ENCODE results near the gene GRK7.

Gene GRK7

DNA sequence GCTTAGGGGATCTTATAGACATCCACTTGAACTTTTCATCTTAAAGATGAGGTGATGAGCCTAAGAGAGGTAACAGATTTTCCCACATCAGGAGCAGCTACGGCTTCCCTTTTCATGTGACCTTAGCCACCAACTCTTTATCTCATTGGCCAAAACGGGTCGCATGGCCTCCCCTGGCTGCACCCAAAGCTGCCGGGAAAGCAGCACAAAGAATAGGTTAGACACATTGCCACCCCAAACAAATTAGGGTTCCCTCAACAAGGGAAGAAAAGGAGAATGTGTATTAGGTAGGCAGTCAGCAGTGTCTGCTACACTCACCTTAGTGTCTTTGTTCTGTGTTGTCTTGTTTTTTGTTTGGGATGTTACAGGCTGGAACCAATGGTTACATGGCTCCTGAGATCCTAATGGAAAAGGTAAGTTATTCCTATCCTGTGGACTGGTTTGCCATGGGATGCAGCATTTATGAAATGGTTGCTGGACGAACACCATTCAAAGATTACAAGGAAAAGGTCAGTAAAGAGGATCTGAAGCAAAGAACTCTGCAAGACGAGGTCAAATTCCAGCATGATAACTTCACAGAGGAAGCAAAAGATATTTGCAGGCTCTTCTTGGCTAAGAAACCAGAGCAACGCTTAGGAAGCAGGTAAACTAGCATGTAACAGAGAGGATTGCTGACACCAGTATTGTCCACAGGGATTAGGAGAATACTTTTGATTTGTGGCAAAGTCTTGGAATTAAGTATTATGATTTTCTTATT is 44.2 kb downstream of the GRK7 start:
- no peak overlapping the region for H2AFZ ChIP-seq (ENCODE audit: low read length)
- H3K79me2 ChIP-seq (ENCODE audit: insufficient read depth, low read length), result no peaks in the 10 kb centered on the region
- no peak overlapping the region for H3K4me3 ChIP-seq (ENCODE audit: low read length, poor library complexity, severe bottlenecking)
- H4K20me1 ChIP-seq (ENCODE audit: insufficient read depth, low read length, poor library complexity, severe bottlenecking), result no peaks in the 10 kb centered on the region
- no peaks in the 10 kb centered on the region for H3K9me3 ChIP-seq (ENCODE audit: insufficient read depth, low read depth, low read length)
- no peaks in the 10 kb centered on the region for H3K27me3 ChIP-seq (ENCODE audit: insufficient read depth, low read length, poor library complexity, severe bottlenecking)
- TF ChIP-seq EZH2phosphoT487 (IDR thresholded peaks at IDR 0.05; ENCODE audit: borderline replicate concordance), result no peak
- TF ChIP-seq, protein P1, sequence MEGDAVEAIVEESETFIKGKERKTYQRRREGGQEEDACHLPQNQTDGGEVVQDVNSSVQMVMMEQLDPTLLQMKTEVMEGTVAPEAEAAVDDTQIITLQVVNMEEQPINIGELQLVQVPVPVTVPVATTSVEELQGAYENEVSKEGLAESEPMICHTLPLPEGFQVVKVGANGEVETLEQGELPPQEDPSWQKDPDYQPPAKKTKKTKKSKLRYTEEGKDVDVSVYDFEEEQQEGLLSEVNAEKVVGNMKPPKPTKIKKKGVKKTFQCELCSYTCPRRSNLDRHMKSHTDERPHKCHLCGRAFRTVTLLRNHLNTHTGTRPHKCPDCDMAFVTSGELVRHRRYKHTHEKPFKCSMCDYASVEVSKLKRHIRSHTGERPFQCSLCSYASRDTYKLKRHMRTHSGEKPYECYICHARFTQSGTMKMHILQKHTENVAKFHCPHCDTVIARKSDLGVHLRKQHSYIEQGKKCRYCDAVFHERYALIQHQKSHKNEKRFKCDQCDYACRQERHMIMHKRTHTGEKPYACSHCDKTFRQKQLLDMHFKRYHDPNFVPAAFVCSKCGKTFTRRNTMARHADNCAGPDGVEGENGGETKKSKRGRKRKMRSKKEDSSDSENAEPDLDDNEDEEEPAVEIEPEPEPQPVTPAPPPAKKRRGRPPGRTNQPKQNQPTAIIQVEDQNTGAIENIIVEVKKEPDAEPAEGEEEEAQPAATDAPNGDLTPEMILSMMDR (conservative IDR thresholded peaks at IDR 0.05; ENCODE audit: low read length), result no peak
- H3F3A ChIP-seq (ENCODE audit: low read depth), result no peaks in the 10 kb centered on the region
- peaks cover 6% of the 10 kb centered on the region for H3K4me1 ChIP-seq (ENCODE audit: insufficient read depth, low read length, poor library complexity, severe bottlenecking)
- no peak overlapping the region for H3K9ac ChIP-seq (ENCODE audit: low read depth, low read length, poor library complexity, severe bottlenecking)
- no peak overlapping the region for H3K4me2 ChIP-seq (ENCODE audit: low read depth, low read length, poor library complexity, severe bottlenecking)
- H3K36me3 ChIP-seq (ENCODE audit: insufficient read depth, low read length), result no peaks in the 10 kb centered on the region
- no peaks in the 10 kb centered on the region for H3K9me2 ChIP-seq (replicated peaks; ENCODE audit: low read depth, low read length)

- H3K27me3 ChIP-seq (ENCODE audit: insufficient read depth, low read length, poor library complexity, severe bottlenecking), result no peaks in the 10 kb centered on the region
- H2AFZ ChIP-seq (ENCODE audit: low read length), result no peak overlapping the region
- H3K4me2 ChIP-seq (ENCODE audit: low read depth, low read length, poor library complexity, severe bottlenecking), result no peak overlapping the region
- no peak for TF ChIP-seq EZH2phosphoT487 (IDR thresholded peaks at IDR 0.05; ENCODE audit: borderline replicate concordance)
- TF ChIP-seq, protein P1 (conservative IDR thresholded peaks at IDR 0.05; ENCODE audit: low read length), result no peak
- H4K20me1 ChIP-seq (ENCODE audit: insufficient read depth, low read length, poor library complexity, severe bottlenecking), result no peaks in the 10 kb centered on the region
- no peaks in the 10 kb centered on the region for H3K9me3 ChIP-seq (ENCODE audit: insufficient read depth, low read depth, low read length)
- H3K4me3 ChIP-seq (ENCODE audit: low read length, poor library complexity, severe bottlenecking), result no peak overlapping the region
- no peaks in the 10 kb centered on the region for H3K36me3 ChIP-seq (ENCODE audit: insufficient read depth, low read length)
- H3K4me1 ChIP-seq (ENCODE audit: insufficient read depth, low read length, poor library complexity, severe bottlenecking), result peaks cover 8% of the 10 kb centered on the region
- no peaks in the 10 kb centered on the region for H3K79me2 ChIP-seq (ENCODE audit: insufficient read depth, low read length)
- H3K9ac ChIP-seq (ENCODE audit: low read depth, low read length, poor library complexity, severe bottlenecking), result no peak overlapping the region
- no peaks in the 10 kb centered on the region for H3K9me2 ChIP-seq (replicated peaks; ENCODE audit: low read depth, low read length)
- H3F3A ChIP-seq (ENCODE audit: low read depth), result no peaks in the 10 kb centered on the region
Measured at GRCh38 chr3:141808586-141808985, 45.4 kb downstream of the GRK7 start.

DNA sequence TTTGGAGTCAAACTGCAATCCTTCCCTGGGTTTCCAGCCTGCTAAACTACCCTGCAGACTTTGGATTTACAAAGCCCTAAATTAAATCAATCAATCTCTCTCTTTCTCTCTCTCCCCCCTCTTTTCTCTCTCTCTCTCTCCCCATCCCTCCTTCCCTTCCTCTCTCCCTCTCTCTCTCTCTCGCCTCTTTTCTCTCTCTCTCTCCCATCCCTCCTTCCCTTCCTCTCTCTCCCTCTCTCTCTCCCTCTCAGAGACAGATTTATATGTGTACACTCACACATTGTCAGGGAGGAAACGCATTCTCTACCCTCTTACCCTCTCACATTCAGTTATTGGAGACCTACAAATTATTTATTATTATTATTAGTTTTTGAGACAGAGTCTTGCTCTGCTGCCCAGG is 47.0 kb downstream of the GRK7 start:
- no peak for TF ChIP-seq EZH2phosphoT487 (IDR thresholded peaks at IDR 0.05; ENCODE audit: borderline replicate concordance)
- TF ChIP-seq, protein P1 (conservative IDR thresholded peaks at IDR 0.05; ENCODE audit: low read length), result no peak
- no peaks in the 10 kb centered on the region for H3K79me2 ChIP-seq (ENCODE audit: insufficient read depth, low read length)
- H4K20me1 ChIP-seq (ENCODE audit: insufficient read depth, low read length, poor library complexity, severe bottlenecking), result no peaks in the 10 kb centered on the region
- H3K4me1 ChIP-seq (ENCODE audit: insufficient read depth, low read length, poor library complexity, severe bottlenecking), result peaks cover 8% of the 10 kb centered on the region
- H3F3A ChIP-seq (ENCODE audit: low read depth), result no peaks in the 10 kb centered on the region
- no peaks in the 10 kb centered on the region for H3K27me3 ChIP-seq (ENCODE audit: insufficient read depth, low read length, poor library complexity, severe bottlenecking)
- H3K36me3 ChIP-seq (ENCODE audit: insufficient read depth, low read length), result no peaks in the 10 kb centered on the region
- H3K4me3 ChIP-seq (ENCODE audit: low read length, poor library complexity, severe bottlenecking), result no peak overlapping the region
- H2AFZ ChIP-seq (ENCODE audit: low read length), result no peak overlapping the region
- H3K4me2 ChIP-seq (ENCODE audit: low read depth, low read length, poor library complexity, severe bottlenecking), result no peak overlapping the region
- no peaks in the 10 kb centered on the region for H3K9me2 ChIP-seq (replicated peaks; ENCODE audit: low read depth, low read length)
- H3K9me3 ChIP-seq (ENCODE audit: insufficient read depth, low read depth, low read length), result no peaks in the 10 kb centered on the region
- no peak overlapping the region for H3K9ac ChIP-seq (ENCODE audit: low read depth, low read length, poor library complexity, severe bottlenecking)
